OCI-LY7 (cell line): Measurements from ENCODE around the gene LOC128125822.

Experiments used
- CTCF ChIP-seq: fragments of 200-600 bp; sonication (generic); conservative IDR thresholded peaks from 2 replicates; pipeline ENCODE4 v1.5.1; 2014; ENCODE audit warnings: mild to moderate bottlenecking, antibody characterized with exemption, low read length, moderate library complexity, mixed read lengths
- EZH2phosphoT487 ChIP-seq: fragments of 200-600 bp; sonication (generic); IDR thresholded peaks from 2 replicates; pipeline ENCODE4 v1.6.1; 2018; ENCODE audit warnings: low read depth, borderline replicate concordance, mild to moderate bottlenecking, mixed run types, antibody characterized with exemption, low read length, moderate library complexity, mixed read lengths

GRCh38 chr6:63580704-63580961 is 8.4 kb downstream of the LOC128125822 start:
- TF ChIP-seq CTCF = no peak
- TF ChIP-seq EZH2phosphoT487 = no peak
